Mammary epithelial cell (primary cell): ENCODE results near the gene ARHGAP26.

Experiments used
- EZH2 ChIP-seq: IDR thresholded peaks from 2 replicates; pipeline ENCODE4 v1.6.1; 2012; ENCODE audit warnings: low read length, inconsistent platforms, borderline replicate concordance
- TF ChIP-seq, protein P1 (sequence below), 2 donors: IDR thresholded peaks in 1 of 2; conservative IDR thresholded peaks in 1 of 2; 2 replicates each; pipeline ENCODE4 v1.5.1; 2011 to 2012; ENCODE audit warnings: inconsistent platforms in 2 of 2, low read length in 2 of 2, mild to moderate bottlenecking in 2 of 2, control low read depth in 1 of 2, low read depth in 1 of 2; ENCODE audit not compliant: insufficient read depth in 1 of 2; ENCODE audit errors: extremely low read depth in 1 of 2

- TF ChIP-seq, protein P1, sequence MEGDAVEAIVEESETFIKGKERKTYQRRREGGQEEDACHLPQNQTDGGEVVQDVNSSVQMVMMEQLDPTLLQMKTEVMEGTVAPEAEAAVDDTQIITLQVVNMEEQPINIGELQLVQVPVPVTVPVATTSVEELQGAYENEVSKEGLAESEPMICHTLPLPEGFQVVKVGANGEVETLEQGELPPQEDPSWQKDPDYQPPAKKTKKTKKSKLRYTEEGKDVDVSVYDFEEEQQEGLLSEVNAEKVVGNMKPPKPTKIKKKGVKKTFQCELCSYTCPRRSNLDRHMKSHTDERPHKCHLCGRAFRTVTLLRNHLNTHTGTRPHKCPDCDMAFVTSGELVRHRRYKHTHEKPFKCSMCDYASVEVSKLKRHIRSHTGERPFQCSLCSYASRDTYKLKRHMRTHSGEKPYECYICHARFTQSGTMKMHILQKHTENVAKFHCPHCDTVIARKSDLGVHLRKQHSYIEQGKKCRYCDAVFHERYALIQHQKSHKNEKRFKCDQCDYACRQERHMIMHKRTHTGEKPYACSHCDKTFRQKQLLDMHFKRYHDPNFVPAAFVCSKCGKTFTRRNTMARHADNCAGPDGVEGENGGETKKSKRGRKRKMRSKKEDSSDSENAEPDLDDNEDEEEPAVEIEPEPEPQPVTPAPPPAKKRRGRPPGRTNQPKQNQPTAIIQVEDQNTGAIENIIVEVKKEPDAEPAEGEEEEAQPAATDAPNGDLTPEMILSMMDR (conservative IDR thresholded peaks at IDR 0.05 in 1 of 2, IDR thresholded peaks at IDR 0.05 in 1 of 2; ENCODE audit: extremely low read depth in 1 of 2, insufficient read depth in 1 of 2, low read depth in 1 of 2, low read length in 2 of 2): no peak
- TF ChIP-seq EZH2: no peak
These were observed 449.5 kb downstream of the ARHGAP26 start for GRCh38 chr5:143219696-143220095.
